Testis (tissue), 3 donors: Measurements from ENCODE around the gene SUGP2. TPM values are rescaled to one million over a fixed set of nuclear protein-coding genes. Genes with fewer than 3 reads are reported as not detected.

Experiments
- DNase-seq: peaks from one replicate; pipeline ENCODE4 v3.0.0-alpha.2; 2019
- H3K27ac ChIP-seq, 2 donors: fragments of 200-600 bp; sonication (generic); one replicate each; pipeline ENCODE4 v1.5.1; 2019
- H3K27me3 ChIP-seq: fragments of 200-600 bp; sonication (generic); one replicate; pipeline ENCODE4 v1.5.1; 2019
- H3K36me3 ChIP-seq: fragments of 200-600 bp; sonication (generic); one replicate; pipeline ENCODE4 v1.5.1; 2017; ENCODE audit warnings: low read depth; ENCODE audit errors: missing control alignments
- H3K4me1 ChIP-seq: fragments of 200-600 bp; sonication (generic); one replicate; pipeline ENCODE4 v1.5.1; 2019
- H3K4me3 ChIP-seq, 2 donors: fragments of 200-600 bp; sonication (generic); one replicate each; pipeline ENCODE4 v1.5.1; 2017 to 2019
- H3K9me3 ChIP-seq: fragments of 200-600 bp; sonication (generic); one replicate; pipeline ENCODE4 v1.5.1; 2017
- POLR2A ChIP-seq: fragments of 450-650 bp; IDR thresholded peaks from one replicate; pipeline ENCODE4 v1.6.1; 2017; ENCODE audit warnings: antibody characterized with exemption, mild to moderate bottlenecking, moderate library complexity
- WGBS, 2 donors: methylation state at CpG; one replicate each; pipeline ENCODE4 v1.1.5; 2018; 5-methylcytosine and 5-hydroxymethylcytosine counted together
- intact Hi-C: fragments of 100-400 bp; cut with DNase I; formaldehyde crosslinking; loops from one replicate; pipeline ENCODE4 v1.15.1; 2023; ENCODE audit warnings: low total_unique reads
- polyA plus RNA-seq: library from polyadenylated mRNA; stranded (reverse); fragments of 350-450 nt; fragmentation: Illumina TruSeq; extraction: RNeasy Lipid Tissue Mini Kit (QIAGEN cat#74804); gene quantifications from one replicate; pipeline ENCODE4 v1.2.3, GENCODE V29; 2014; ENCODE audit warnings: low read depth, low replicate concordance; ENCODE audit not compliant: insufficient read depth
- total RNA-seq, 2 donors: library from RNA; depleted of rRNA; stranded (reverse); fragments of >200 nt; gene quantifications; one replicate each; pipeline ENCODE4 v1.2.3, GENCODE V29; 2016
- TF ChIP-seq, protein P1 (sequence below), 3 experiments: fragments of 450-650 bp in 2 of 3; fragments of 200-600 bp in 1 of 3; sonication (generic) in 1 of 3; IDR thresholded peaks; one replicate each; pipeline ENCODE4 v1.5.1; 2016 to 2019; ENCODE audit warnings: antibody characterized with exemption in 3 of 3, mild to moderate bottlenecking in 2 of 3, moderate library complexity in 1 of 3

Gene SUGP2
- total and polyA plus RNA-seq, 3 donors from 2014 or later = 176 to 331 (median 254) TPM

DNA sequence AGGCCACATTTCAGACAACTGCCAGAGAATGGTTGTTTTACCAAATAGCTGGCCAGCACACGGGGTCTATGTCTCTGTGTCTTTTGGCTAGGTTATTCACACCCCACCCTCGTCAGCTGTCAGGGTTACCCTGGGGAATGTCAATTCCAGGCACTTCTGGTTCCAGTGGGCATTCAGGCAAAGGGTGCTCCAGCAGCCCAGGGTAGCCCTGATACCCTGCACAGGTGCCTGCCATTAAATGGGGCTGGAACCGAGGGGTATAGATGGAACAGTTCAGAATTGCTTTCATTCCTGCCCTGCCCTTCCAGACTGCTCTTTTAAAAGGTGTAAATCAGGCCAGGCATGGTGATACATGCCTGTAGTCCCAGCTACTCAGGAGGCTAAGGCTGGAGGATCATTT lies 49.1 kb downstream of the SUGP2 start:
- no peak for TF ChIP-seq POLR2A
- TF ChIP-seq, protein P1, sequence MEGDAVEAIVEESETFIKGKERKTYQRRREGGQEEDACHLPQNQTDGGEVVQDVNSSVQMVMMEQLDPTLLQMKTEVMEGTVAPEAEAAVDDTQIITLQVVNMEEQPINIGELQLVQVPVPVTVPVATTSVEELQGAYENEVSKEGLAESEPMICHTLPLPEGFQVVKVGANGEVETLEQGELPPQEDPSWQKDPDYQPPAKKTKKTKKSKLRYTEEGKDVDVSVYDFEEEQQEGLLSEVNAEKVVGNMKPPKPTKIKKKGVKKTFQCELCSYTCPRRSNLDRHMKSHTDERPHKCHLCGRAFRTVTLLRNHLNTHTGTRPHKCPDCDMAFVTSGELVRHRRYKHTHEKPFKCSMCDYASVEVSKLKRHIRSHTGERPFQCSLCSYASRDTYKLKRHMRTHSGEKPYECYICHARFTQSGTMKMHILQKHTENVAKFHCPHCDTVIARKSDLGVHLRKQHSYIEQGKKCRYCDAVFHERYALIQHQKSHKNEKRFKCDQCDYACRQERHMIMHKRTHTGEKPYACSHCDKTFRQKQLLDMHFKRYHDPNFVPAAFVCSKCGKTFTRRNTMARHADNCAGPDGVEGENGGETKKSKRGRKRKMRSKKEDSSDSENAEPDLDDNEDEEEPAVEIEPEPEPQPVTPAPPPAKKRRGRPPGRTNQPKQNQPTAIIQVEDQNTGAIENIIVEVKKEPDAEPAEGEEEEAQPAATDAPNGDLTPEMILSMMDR (IDR thresholded peaks at IDR 0.05) = no peak
- Histone ChIP-seq H3K4me1 (no peaks in the 10 kb centered on the region), H3K27me3 (no peaks in the 10 kb centered on the region), H3K27ac (no peak overlapping the region), H3K4me3 (no peak overlapping the region), H3K9me3 (no peaks in the 10 kb centered on the region), H3K36me3 (no peaks in the 10 kb centered on the region)
- 64 to 75% methylated on average over 3 of the region's 3 CpGs for WGBS, 2 donors
- intact Hi-C loops = no loop called here
- no peak for DNase-seq

DNA sequence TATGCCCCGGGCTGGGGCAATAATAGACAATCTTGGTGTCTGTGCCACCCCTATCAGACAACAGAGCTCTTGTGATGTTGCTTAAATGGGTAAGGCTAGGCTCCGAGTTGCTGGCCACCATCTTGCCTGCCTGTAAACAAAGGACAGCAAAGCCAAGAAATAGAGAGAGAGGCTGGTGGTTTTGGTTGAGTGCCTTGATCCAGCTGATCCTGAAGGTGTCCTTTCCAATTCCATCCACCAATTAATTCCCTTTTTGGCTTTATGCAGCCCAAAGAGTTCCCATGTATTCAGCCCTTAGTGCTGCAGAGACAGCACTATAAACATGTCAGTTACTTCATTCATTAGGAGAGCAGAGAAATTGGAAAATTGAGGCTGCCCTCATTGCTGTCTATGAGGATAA lies 50.6 kb downstream of the SUGP2 start:
- H3K36me3 ChIP-seq = no peaks in the 10 kb centered on the region
- H3K27me3 ChIP-seq = no peaks in the 10 kb centered on the region
- TF ChIP-seq, protein P1 (IDR thresholded peaks at IDR 0.05) = no peak
- TF ChIP-seq POLR2A = no peak
- WGBS, 2 donors = 87 to 94% methylated on average over 2 of the region's 2 CpGs
- no peak overlapping the region for H3K4me3 ChIP-seq
- peaks cover 3% of the 10 kb centered on the region for H3K4me1 ChIP-seq
- intact Hi-C loops = no loop called here
- no peak for DNase-seq
- no peaks in the 10 kb centered on the region for H3K9me3 ChIP-seq
- H3K27ac ChIP-seq = no peak overlapping the region

DNA sequence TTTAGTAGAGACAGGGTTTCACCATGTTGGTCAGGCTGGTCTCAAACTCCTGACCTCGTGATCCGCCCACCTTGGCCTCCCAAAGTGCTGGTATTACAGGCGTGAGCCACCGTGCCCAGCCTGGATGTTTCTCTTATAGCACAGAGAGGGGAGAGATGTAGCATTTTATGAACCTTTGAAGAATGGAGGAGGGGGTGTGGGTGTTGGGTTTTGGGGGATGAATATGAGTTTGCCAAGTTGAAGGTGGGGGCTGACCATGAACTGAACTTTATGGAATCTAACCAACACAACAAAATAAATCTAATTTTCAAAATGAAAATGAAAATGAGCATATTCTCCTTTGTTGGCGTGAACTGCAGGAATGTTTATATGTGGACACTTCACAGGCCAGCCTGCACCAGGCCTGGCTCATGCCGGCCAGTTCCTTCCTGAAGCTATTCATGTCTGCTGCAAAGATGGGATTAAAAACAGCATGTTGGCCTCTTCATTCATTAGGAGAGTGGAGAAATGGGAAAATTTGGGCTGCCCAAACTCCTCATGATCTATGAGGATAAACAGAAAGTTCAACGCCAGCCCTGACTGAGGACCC lies 52.8 kb downstream of the SUGP2 start:
- Histone ChIP-seq H3K27me3 (no peaks in the 10 kb centered on the region), H3K9me3 (no peaks in the 10 kb centered on the region), H3K4me3 (no peak overlapping the region), H3K36me3 (no peaks in the 10 kb centered on the region), H3K27ac (no peak overlapping the region), H3K4me1 (peaks cover 5% of the 10 kb centered on the region)
- intact Hi-C loops = no loop called here
- WGBS, 2 donors = 81 to 82% methylated on average over 7 of the region's 7 CpGs
- TF ChIP-seq, protein P1 (IDR thresholded peaks at IDR 0.05) = no peak
- TF ChIP-seq POLR2A = no peak
- DNase-seq = no peak

- Histone ChIP-seq H3K4me1 (peaks cover 5% of the 10 kb centered on the region), H3K9me3 (no peaks in the 10 kb centered on the region), H3K27me3 (no peaks in the 10 kb centered on the region), H3K36me3 (no peaks in the 10 kb centered on the region), H3K4me3 (no peak overlapping the region), H3K27ac (no peak overlapping the region)
- no peak for DNase-seq
- TF ChIP-seq POLR2A = no peak
- TF ChIP-seq, protein P1 (IDR thresholded peaks at IDR 0.05) = no peak
- intact Hi-C loops = no loop called here
- WGBS, 2 donors = 80 to 82% methylated on average over 7 of the region's 7 CpGs
These were observed 54.7 kb downstream of the SUGP2 start for GRCh38 chr19:18978616-18979015.

- intact Hi-C loops = no loop called here
- no peaks in the 10 kb centered on the region for H3K36me3 ChIP-seq
- no peaks in the 10 kb centered on the region for H3K27me3 ChIP-seq
- H3K4me1 ChIP-seq = peaks cover 13% of the 10 kb centered on the region
- H3K27ac ChIP-seq = no peak overlapping the region
- TF ChIP-seq, protein P1 (IDR thresholded peaks at IDR 0.05) = no peak
- no peak for TF ChIP-seq POLR2A
- H3K9me3 ChIP-seq = no peaks in the 10 kb centered on the region
- DNase-seq = no peak
- WGBS, 2 donors = 84% methylated on average over 10 of the region's 10 CpGs
- no peak overlapping the region for H3K4me3 ChIP-seq
These were observed 57.4 kb downstream of the SUGP2 start for GRCh38 chr19:18975869-18976268.
